ENCODE data around the gene ASXL3.

The ASXL3 gene

DNA sequence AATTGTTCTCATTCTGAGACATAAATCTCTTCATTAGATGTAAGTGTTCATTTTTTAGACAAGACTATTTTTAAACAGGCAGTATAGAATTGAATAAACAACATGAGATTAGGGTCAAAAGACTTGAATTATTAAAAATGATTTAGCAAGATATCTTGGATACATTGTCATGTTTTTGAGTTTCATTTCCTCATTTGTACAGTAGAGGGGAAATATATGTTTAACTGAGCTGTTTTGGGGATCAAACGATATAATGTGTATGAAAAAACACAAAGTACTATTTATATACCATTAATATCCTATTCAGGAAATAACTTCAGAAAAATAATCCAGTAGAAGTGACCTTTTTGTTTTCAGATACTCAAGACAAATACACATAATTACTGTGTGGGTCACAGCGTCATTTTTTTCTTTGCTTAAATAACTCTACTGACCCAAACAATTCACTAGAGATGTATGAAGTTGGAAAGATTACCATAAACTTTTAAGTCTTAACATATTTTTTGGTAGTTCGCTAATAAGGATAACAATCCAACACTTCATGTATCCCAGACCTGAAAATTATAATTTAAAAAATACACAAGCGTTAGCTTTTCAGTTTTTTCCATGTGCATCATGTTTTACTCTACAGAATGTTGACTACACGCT, 896 bp upstream of the ASXL3 start:
- Histone ChIP-seq H3K9ac (ENCODE audit: low read length) (no peak overlapping the region), H3K9me2 (ENCODE audit: low read depth, low read length) (no peaks in the 10 kb centered on the region), H3F3A (ENCODE audit: insufficient read depth, low read length) (no peaks in the 10 kb centered on the region), H3K4me1 (ENCODE audit: insufficient read depth, low read length, severe bottlenecking) (no peaks in the 10 kb centered on the region), H3K9me3 (ENCODE audit: low read length) (no peaks in the 10 kb centered on the region), H3K27ac (ENCODE audit: low read depth, low read length, poor library complexity, severe bottlenecking) (no peak overlapping the region), H3K79me2 (ENCODE audit: insufficient read depth, low read length) (no peaks in the 10 kb centered on the region), H2AFZ (ENCODE audit: low read length) (no peak overlapping the region), H3K4me2 (ENCODE audit: low read length) (no peak overlapping the region), H3K36me3 (ENCODE audit: insufficient read depth, low read length) (no peaks in the 10 kb centered on the region), H3K4me3 (ENCODE audit: low read depth, low read length, poor library complexity, severe bottlenecking) (no peak overlapping the region), H3K27me3 (ENCODE audit: insufficient read depth, low read length) (no peaks in the 10 kb centered on the region), H4K20me1 (ENCODE audit: insufficient read depth, low read length) (no peaks in the 10 kb centered on the region)
- no peak for TF ChIP-seq EZH2 (IDR thresholded peaks at IDR 0.05; ENCODE audit: borderline replicate concordance, low read length)
- TF ChIP-seq, protein P1, sequence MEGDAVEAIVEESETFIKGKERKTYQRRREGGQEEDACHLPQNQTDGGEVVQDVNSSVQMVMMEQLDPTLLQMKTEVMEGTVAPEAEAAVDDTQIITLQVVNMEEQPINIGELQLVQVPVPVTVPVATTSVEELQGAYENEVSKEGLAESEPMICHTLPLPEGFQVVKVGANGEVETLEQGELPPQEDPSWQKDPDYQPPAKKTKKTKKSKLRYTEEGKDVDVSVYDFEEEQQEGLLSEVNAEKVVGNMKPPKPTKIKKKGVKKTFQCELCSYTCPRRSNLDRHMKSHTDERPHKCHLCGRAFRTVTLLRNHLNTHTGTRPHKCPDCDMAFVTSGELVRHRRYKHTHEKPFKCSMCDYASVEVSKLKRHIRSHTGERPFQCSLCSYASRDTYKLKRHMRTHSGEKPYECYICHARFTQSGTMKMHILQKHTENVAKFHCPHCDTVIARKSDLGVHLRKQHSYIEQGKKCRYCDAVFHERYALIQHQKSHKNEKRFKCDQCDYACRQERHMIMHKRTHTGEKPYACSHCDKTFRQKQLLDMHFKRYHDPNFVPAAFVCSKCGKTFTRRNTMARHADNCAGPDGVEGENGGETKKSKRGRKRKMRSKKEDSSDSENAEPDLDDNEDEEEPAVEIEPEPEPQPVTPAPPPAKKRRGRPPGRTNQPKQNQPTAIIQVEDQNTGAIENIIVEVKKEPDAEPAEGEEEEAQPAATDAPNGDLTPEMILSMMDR (IDR thresholded peaks at IDR 0.05; ENCODE audit: low read length): no peak

DNA sequence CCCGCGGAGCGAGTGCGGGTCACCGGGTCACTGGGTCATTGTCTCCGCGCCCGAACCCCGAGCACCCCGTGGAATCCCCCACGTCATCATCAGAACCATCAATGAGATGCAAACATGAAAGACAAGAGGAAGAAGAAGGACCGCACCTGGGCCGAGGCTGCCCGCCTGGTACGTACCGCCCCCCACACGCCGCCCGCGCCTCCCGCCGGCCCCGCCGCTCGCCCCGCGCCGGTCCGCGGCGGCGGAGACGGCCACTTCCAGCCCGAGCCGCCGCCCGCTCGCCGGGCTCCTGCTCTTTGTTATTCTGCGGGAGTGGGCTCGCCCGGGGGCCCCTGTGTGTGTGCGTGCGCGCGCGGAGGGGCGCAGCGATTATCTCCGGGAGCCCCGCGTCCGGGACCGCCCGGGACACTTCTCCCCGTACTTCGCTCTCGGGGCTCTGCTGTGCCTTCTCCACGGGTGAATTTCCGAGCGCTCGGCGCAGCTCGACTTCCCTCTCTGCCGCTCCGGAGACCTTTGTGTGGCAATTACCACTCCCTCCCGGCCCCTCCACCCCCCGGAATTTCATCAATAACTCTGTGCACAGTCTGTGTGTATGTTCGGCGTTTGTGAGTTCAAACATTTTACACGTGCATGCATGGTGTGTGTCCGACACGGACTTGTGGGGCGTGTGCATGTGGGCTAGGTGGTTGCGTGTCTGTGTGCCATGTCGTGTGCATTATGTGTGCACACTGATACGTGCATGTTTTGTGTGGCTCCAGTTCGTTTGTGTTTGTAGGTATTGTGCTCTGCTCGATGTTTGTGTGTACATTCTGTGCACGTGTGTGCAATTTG, 714 bp downstream of the ASXL3 start:
- Histone ChIP-seq H3K4me1 (ENCODE audit: insufficient read depth, low read length, severe bottlenecking) (no peaks in the 10 kb centered on the region), H3K9ac (ENCODE audit: low read length) (no peak overlapping the region), H3K36me3 (ENCODE audit: insufficient read depth, low read length) (no peaks in the 10 kb centered on the region), H3K27me3 (ENCODE audit: insufficient read depth, low read length) (no peaks in the 10 kb centered on the region), H3K4me2 (ENCODE audit: low read length) (no peak overlapping the region), H3K79me2 (ENCODE audit: insufficient read depth, low read length) (no peaks in the 10 kb centered on the region), H3K4me3 (ENCODE audit: low read depth, low read length, poor library complexity, severe bottlenecking) (no peak overlapping the region), H3K9me2 (ENCODE audit: low read depth, low read length) (no peaks in the 10 kb centered on the region), H2AFZ (ENCODE audit: low read length) (no peak overlapping the region), H3F3A (ENCODE audit: insufficient read depth, low read length) (no peaks in the 10 kb centered on the region), H3K27ac (ENCODE audit: low read depth, low read length, poor library complexity, severe bottlenecking) (no peak overlapping the region), H4K20me1 (ENCODE audit: insufficient read depth, low read length) (no peaks in the 10 kb centered on the region), H3K9me3 (ENCODE audit: low read length) (no peaks in the 10 kb centered on the region)
- no peak for TF ChIP-seq EZH2 (IDR thresholded peaks at IDR 0.05; ENCODE audit: borderline replicate concordance, low read length)
- TF ChIP-seq, protein P1 (IDR thresholded peaks at IDR 0.05; ENCODE audit: low read length): no peak

DNA sequence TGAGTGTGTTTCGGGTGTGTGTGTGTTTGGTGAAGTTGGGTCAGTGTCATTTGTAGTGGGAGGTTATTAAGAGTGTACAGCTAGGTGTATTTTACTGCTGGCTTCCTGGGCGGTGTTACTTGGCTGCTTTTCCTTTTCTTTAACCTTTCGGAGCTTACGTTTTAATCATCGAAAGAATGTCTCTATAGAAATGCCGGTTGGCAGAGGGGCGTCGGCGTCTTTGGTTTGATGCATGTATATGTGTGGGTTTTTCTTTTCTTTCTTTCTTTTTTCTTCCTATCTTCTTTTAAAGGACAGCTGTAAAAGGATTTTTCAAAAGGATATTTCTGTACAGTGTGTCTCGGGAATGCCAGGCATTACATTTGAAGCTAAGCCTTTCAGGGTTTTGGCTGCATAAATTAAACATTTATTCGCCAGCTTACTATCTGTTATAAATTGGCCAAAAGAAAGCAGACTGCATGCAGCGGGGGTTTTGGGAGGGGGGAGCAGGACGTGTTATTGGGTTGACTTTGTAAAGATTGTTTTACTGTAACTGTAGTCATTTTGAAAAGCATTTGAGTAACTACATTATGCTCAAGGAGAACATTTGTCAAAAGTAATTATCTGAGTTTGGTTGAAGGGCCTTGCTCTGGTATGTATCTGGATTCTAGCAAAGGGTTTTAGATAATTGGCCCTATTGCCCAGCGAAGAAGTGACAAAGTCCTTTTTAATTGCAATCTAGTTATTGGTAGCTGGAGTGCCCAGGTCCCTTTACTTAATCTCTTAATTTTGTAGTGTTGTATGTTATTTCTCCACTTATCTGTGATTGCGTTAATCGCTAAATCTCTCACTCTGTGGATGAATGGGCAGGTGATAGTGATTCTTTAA, 1.6 kb downstream of the ASXL3 start:
- Histone ChIP-seq H3K4me3 (ENCODE audit: low read depth, low read length, poor library complexity, severe bottlenecking) (no peak overlapping the region), H3K4me2 (ENCODE audit: low read length) (no peak overlapping the region), H4K20me1 (ENCODE audit: insufficient read depth, low read length) (no peaks in the 10 kb centered on the region), H3K9me2 (ENCODE audit: low read depth, low read length) (no peaks in the 10 kb centered on the region), H2AFZ (ENCODE audit: low read length) (no peak overlapping the region), H3K9ac (ENCODE audit: low read length) (no peak overlapping the region), H3K27ac (ENCODE audit: low read depth, low read length, poor library complexity, severe bottlenecking) (no peak overlapping the region), H3K27me3 (ENCODE audit: insufficient read depth, low read length) (no peaks in the 10 kb centered on the region), H3F3A (ENCODE audit: insufficient read depth, low read length) (no peaks in the 10 kb centered on the region), H3K4me1 (ENCODE audit: insufficient read depth, low read length, severe bottlenecking) (no peaks in the 10 kb centered on the region), H3K79me2 (ENCODE audit: insufficient read depth, low read length) (no peaks in the 10 kb centered on the region), H3K36me3 (ENCODE audit: insufficient read depth, low read length) (no peaks in the 10 kb centered on the region), H3K9me3 (ENCODE audit: low read length) (no peaks in the 10 kb centered on the region)
- no peak for TF ChIP-seq EZH2 (IDR thresholded peaks at IDR 0.05; ENCODE audit: borderline replicate concordance, low read length)
- TF ChIP-seq, protein P1 (IDR thresholded peaks at IDR 0.05; ENCODE audit: low read length): no peak

Data from OCI-LY1 (cell line).